Duodenal mucosa (tissue), 2 donors: ENCODE data around the gene MT1M.

Source experiments
- H3K27ac ChIP-seq: one replicate; pipeline ENCODE4 v1.7.0; 2013; ENCODE audit warnings: low read depth, low read length
- H3K27me3 ChIP-seq, 2 donors: one replicate each; pipeline ENCODE4 v1.7.0; 2013; ENCODE audit warnings: low read length in 2 of 2, control low read depth in 1 of 2; ENCODE audit not compliant: insufficient read depth in 2 of 2, control insufficient read depth in 1 of 2
- H3K36me3 ChIP-seq, 2 donors: one replicate each; pipeline ENCODE4 v1.7.0; 2013; ENCODE audit warnings: low read length in 2 of 2, control low read depth in 1 of 2; ENCODE audit not compliant: insufficient read depth in 2 of 2, control insufficient read depth in 1 of 2
- H3K4me1 ChIP-seq, 2 donors: one replicate each; pipeline ENCODE4 v1.7.0; 2013; ENCODE audit warnings: low read length in 2 of 2, control low read depth in 1 of 2; ENCODE audit not compliant: insufficient read depth in 2 of 2, control insufficient read depth in 1 of 2
- H3K4me3 ChIP-seq, 2 donors: one replicate each; pipeline ENCODE4 v1.7.0; 2013; ENCODE audit warnings: low read length in 2 of 2, low read depth in 1 of 2
- H3K9ac ChIP-seq, 2 donors: one replicate each; pipeline ENCODE4 v1.7.0; 2013; ENCODE audit warnings: low read length in 2 of 2, low read depth in 1 of 2
- H3K9me3 ChIP-seq, 2 donors: one replicate each; pipeline ENCODE4 v1.7.0; 2013; ENCODE audit warnings: low read length in 2 of 2, control low read depth in 1 of 2; ENCODE audit not compliant: control insufficient read depth in 1 of 2

The MT1M gene

GRCh38 chr16:56608876-56609462 is 23.5 kb upstream of the MT1M start:
- peak overlapping the region; percentile 81 for H3K27ac ChIP-seq
- H3K4me1 ChIP-seq: peaks cover 19 to 44% of the 10 kb centered on the region in 2 donors
- peak overlapping the region; percentile 81 to 89 for H3K9ac ChIP-seq
- H3K36me3 ChIP-seq: no peaks in the 10 kb centered on the region
- H3K4me3 ChIP-seq: peak overlapping the region; percentile 85 to 95
- no peaks in the 10 kb centered on the region for H3K9me3 ChIP-seq
- H3K27me3 ChIP-seq: no peaks in the 10 kb centered on the region

DNA sequence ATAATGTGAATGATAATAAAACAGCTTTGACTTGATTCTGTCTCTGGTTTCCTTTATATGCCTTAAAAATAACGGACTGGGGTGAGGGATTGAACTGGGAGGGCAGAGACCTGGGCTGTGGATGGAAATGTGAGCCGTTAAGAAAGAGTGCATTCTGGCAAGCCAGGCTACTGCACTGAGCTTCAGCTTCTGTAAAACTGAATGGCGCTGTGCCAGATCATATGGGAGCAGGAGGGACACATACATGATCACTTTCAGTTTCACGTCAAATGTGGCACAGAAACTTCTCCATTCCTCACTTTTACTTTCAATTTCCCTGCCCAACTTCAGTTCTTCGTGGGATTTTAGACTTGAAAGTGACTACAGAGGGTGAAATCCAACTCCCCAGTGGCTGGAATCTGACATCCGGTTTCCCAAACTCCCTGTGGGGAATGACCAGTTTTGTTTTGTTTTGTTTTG is 23.0 kb upstream of the MT1M start:
- H3K27ac ChIP-seq: peak overlapping the region; percentile 81
- H3K27me3 ChIP-seq: no peaks in the 10 kb centered on the region
- H3K36me3 ChIP-seq: no peaks in the 10 kb centered on the region
- peak overlapping the region; percentile 85 to 95 for H3K4me3 ChIP-seq
- no peaks in the 10 kb centered on the region for H3K9me3 ChIP-seq
- peaks cover 19 to 44% of the 10 kb centered on the region in 2 donors for H3K4me1 ChIP-seq
- peak overlapping the region; percentile 81 to 89 for H3K9ac ChIP-seq

DNA sequence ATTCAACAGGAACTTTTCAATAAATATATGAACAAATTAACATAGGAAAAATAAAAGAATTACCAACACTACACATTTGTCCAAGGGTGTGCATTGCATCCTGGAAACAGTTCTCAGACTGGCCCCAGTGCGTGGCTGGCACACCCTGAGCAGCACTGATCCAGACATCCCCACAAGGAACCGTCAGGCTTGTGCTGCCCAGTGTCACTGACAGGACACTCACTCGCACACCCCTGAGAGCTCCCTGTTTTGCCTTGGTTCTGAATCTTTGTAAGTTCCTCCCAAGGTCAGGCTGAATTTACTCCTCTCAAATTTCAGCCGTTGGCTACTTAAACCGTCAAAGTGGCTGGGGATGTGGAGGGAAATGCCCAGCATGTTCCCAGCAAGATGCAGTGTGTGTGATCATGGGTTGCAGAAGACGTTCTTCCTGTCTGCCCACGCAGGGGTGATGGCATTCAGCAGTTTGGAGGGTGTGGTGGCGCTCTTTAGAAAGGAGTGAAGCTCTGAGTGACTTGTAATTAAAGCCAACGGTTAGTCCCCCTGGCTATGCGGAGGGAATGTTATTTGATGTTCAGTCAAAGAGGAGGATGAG is 22.3 kb upstream of the MT1M start:
- peak overlapping the region; percentile 85 to 95 for H3K4me3 ChIP-seq
- H3K4me1 ChIP-seq: peaks cover 19 to 44% of the 10 kb centered on the region in 2 donors
- H3K36me3 ChIP-seq: no peaks in the 10 kb centered on the region
- no peaks in the 10 kb centered on the region for H3K27me3 ChIP-seq
- peak overlapping the region; percentile 81 for H3K27ac ChIP-seq
- peak overlapping the region; percentile 81 to 89 for H3K9ac ChIP-seq
- H3K9me3 ChIP-seq: no peaks in the 10 kb centered on the region

DNA sequence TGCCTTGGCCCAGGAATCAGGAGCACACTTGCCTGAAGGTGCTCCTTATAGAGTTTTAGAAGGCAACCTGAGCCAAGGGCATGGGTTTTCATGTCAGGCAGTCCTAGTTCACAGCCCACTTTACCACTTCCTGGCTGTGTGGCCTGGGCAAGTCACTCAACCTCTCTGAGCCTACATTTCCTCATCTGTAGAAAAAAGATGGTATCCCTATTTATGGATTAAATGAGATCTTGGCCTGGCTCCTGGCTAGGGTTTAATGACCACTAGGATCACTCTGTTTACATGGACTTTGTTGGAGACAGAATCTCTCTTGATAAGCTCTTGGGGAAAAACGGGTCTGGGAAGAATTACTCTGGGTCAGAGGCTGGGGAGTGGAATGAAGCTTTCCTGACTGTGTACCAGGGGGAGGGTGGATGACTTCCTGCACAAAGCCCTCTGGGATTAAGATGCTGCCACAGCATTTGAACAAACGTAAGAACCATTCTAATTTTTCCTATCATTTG is 21.8 kb upstream of the MT1M start:
- Histone ChIP-seq H3K27ac (peak overlapping the region; percentile 81), H3K9me3 (no peaks in the 10 kb centered on the region), H3K36me3 (no peaks in the 10 kb centered on the region), H3K4me1 (peaks cover 19 to 44% of the 10 kb centered on the region in 2 donors), H3K9ac (peak overlapping the region; percentile 81 to 89), H3K4me3 (peak overlapping the region; percentile 85 to 95), H3K27me3 (no peaks in the 10 kb centered on the region)

DNA sequence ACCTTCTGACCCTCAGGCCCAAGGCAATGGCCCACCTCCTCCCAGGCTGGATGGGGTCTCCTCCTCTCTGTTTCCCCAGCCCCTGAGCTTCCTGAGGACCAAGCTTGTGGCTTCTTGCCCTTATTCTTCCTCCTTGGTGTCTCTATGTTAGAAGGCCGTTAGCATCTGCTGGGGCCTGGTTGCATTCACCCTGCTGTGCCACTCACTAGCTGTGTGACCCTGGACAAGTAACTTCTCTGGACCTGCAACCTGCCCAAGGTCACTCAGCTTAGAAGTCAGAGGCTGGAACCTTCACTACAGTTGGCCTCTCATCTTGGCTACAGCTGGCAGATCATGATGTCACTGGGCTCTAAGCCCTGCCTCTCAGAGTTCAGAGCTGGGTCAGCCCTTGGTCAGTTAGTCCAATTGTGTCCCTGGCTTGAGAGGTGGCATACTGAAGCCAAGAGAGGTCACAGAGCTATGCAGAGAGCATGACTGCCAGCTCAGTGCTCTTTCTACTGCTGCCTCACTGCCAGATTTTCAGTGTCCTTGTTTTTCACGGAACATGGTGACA is 21.1 kb upstream of the MT1M start:
- H3K4me1 ChIP-seq: peaks cover 19 to 40% of the 10 kb centered on the region in 2 donors
- H3K9ac ChIP-seq: peak overlapping the region in 1 of 2 donors; percentile 25

DNA sequence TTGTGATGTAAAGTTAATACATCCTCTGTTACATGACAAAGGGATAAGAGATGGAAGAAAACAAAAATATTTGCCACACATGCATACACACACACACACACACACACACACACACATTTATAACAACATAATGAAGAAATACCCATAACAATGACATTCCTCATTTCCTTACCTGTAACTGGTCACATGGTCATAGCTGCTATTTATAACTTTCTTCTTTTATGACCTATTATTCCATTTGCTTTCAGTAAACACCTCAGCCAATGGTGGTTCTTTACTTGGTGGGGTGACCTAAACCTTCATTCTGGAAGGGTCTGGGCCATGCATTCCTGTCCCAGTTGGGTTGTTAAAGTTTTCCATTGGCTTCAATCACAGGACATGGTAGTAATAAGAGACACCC is 18.8 kb upstream of the MT1M start:
- no peaks in the 10 kb centered on the region for H3K27me3 ChIP-seq
- no peaks in the 10 kb centered on the region for H3K36me3 ChIP-seq
- peaks cover 19 to 35% of the 10 kb centered on the region in 2 donors for H3K4me1 ChIP-seq
- H3K4me3 ChIP-seq: no peak overlapping the region
- no peak overlapping the region for H3K27ac ChIP-seq
- H3K9ac ChIP-seq: no peak overlapping the region
- no peaks in the 10 kb centered on the region for H3K9me3 ChIP-seq

More for the DNA sequence above, 21.1 kb upstream of the MT1M start:
- H3K4me3 ChIP-seq: no peak overlapping the region
- H3K27ac ChIP-seq: no peak overlapping the region
- H3K9me3 ChIP-seq: no peaks in the 10 kb centered on the region
- no peaks in the 10 kb centered on the region for H3K27me3 ChIP-seq
- no peaks in the 10 kb centered on the region for H3K36me3 ChIP-seq

DNA sequence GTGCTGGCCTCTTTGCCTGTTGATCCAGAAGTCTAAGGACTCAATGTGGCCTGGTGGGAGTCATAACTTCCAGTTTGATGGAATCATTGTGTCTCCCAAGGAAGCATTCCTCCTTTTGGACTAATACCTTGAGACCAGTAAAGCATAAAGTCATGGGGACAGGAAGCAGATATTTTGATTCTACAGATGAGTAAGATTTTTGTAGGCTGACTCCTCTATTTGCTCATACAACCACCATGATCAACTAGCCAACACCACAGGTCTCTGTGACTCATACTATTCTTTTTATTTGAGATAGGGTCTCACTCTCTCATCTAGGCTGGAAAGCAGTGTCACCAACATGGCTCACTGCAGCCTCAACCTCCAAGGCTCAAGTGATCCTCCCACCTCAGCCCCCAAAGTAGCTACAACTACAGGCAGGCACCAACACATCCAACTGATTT is 17.9 kb upstream of the MT1M start:
- no peak overlapping the region for H3K4me3 ChIP-seq
- no peak overlapping the region for H3K27ac ChIP-seq
- no peaks in the 10 kb centered on the region for H3K9me3 ChIP-seq
- peaks cover 19 to 30% of the 10 kb centered on the region in 2 donors for H3K4me1 ChIP-seq
- H3K36me3 ChIP-seq: no peaks in the 10 kb centered on the region
- H3K27me3 ChIP-seq: no peaks in the 10 kb centered on the region
- no peak overlapping the region for H3K9ac ChIP-seq

DNA sequence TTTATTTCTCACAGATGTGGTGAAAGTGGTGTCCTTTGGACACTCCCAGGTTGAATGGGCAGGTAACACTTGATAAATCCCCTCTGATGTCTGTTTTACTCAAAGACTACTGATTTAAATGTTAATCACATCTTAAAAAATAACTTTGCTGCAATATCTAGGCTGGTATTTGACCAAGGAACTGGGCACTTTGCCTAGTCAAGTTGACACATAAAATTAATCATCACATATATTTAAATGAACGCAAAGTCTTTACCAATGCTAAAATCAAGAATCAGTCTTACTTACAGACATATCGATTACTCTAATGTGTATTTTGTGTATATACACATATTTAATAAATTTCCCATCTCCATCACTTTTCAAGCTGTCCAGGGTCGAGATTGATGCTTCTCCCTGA is 17.1 kb upstream of the MT1M start:
- Histone ChIP-seq H3K4me1 (peaks cover 19 to 24% of the 10 kb centered on the region in 2 donors), H3K4me3 (no peak overlapping the region), H3K36me3 (no peaks in the 10 kb centered on the region), H3K9me3 (no peaks in the 10 kb centered on the region), H3K9ac (no peak overlapping the region), H3K27me3 (no peaks in the 10 kb centered on the region), H3K27ac (no peak overlapping the region)

DNA sequence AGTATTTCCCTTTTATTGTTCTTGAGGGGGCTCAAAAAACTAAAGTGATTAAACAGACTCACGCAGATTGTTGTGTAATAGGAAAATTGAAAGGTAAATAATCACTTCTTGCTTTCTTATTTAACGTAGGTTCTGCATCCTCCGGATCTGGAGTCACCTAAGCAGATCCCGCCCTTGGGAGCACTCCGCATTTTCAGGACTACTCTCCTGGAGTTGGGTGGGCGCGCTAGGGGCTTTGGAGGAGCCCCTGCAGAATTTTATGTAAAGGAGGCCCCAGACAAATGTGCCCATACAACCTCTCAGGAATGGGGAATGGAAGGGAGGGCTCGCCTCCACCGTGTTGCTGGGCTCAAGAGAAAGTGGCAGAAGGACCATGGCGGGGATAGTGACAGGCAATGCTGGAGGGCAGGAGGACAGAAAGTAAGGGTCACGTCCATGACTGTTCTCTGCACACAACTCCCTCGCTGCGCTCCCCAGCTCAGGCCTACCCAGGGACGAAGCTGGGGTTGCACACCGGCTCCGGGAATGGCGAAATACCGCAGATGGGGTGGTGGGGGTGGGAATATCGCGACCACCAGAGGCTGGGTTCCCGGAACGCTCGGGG is 15.7 kb upstream of the MT1M start:
- Histone ChIP-seq H3K27me3 (no peaks in the 10 kb centered on the region), H3K36me3 (no peaks in the 10 kb centered on the region), H3K4me3 (peak overlapping the region; percentile 61 to 65), H3K9ac (peak overlapping the region; percentile 44), H3K9me3 (no peaks in the 10 kb centered on the region), H3K27ac (no peak overlapping the region), H3K4me1 (peaks cover 11 to 13% of the 10 kb centered on the region in 2 donors)
